RPMI7951 (cell line): ENCODE data around the gene ATXN1. TPM values are rescaled to one million over a fixed set of nuclear protein-coding genes. Genes with fewer than 3 reads are reported as not detected.
"Not testable (repeated sequence)": the region's sequence is repeated elsewhere in the genome, so short reads cannot be mapped to it uniquely, and the experiment has no call there.

ENCODE experiments used
- DNase-seq: peaks from one replicate; pipeline ENCODE4 v3.0.0-alpha.2; 2012; ENCODE audit warnings: low read depth
- total RNA-seq: library from RNA; depleted of rRNA; stranded (reverse); fragments of >200 nt; shearing (Covaris generic); gene quantifications from 2 replicates; pipeline ENCODE4 v1.2.3, GENCODE V29; 2014

Gene ATXN1
- total RNA-seq, 1 experiment from 2014 or later, result 31.2 TPM

DNA sequence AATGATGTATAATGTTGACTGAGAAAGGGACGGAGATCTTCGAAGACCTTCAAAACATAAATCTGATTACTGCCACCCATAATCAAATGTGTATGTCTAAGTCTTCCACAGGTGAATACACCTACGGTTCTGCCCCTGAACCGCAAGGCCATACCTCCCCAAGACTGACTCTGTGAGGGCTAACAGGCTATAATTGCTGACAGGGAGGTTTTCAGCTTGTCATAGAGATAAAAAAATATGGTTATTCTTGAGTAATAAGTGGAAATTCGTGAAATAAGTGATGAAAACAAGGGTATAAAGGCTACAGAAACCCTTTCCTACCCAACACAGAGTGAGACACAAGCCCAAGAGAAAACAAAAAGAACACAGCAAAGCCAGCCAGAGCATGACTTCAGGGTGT, 188.9 kb downstream of the ATXN1 start:
- no peak for DNase-seq

DNA sequence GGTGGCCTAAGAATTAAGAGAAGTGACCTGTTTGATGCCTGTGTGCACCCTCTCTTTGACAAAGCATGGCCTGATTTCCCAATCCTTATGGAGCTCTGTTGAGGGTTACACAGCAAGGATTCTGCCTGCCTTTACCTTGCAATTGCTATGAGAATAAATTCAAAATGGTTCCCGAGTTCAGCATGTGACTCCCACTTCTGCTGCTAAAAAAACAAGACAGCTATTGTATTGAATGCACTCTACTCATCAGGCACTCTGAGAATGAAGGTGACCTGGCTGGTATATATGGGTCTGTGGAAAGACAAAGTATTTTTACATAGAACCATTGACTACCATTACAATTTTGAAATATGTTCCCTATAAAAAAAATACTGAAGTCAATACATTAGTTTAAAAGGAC, 190.3 kb downstream of the ATXN1 start:
- DNase-seq, result no peak

DNA sequence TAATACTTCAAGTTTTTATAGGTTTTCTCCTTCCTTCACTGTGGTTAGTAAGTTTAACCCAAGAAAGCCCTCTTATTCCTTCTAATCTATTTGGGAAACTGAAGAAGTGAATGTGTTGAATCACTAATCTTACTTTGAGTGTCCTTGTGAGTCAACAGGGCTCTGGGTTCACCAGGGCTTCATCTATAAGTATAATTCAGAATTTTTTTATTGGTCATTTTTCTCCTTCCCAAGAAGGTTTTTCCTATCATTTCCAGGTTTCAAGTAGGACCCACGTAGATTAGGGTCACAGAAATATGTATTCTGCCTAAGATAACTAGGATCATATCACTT, 191.1 kb downstream of the ATXN1 start:
- no peak for DNase-seq

DNA sequence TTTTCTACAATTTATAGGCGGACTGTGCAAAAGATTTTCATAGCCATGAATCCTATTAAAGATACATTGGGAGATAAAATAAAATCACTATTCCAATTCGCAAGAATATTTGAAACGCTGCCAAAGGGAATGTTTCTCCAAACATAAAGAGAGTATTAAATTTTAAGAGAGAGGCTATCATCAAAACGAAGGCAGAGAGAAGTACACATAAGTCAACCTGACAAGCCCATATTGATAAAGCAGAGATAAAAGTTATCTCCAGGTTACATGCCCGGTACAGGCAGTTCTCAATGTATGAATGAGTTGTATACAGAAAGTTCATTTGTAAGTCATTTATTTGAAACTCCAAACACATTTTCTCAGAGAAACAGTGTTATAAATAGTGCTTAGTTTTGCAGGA, 193.1 kb downstream of the ATXN1 start:
- no peak for DNase-seq

DNA sequence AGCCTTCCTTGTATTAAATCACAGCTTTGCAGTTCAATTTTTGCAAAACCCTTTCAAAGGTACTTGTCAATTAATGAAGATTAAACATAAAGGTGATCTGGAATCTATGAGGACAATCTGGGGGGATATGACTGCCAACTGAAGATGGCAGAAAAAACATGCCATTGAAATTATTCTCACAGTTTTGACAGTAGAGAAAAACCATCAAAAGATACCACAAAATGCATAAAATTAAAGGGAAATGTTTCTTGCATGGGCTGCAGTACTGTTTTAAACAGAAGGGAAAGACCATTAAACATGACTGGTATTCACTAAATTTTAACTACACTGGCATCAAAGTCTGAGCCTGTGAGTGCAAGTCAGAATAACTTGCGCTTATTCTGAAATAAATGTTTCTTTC, 194.2 kb downstream of the ATXN1 start:
- no peak for DNase-seq

DNA sequence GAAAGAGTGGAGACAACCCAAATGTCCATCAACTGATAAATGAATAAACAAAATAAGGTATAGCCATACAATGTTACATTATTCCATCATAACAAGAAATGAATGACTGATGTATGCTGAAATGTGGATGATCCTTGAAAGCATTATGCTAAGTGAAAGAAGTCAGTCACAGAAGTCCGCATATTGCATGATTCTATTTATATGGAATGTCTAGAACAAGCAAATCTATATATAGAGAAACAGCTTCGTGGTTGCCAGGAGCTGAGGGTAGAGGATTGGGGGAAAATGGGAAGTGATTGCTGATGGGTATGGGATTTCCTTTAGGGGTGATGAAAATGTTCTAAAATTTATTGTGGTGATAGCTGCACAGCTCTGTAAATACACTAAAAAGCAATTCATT, 196.8 kb downstream of the ATXN1 start:
- DNase-seq, result peak; percentile 19

DNA sequence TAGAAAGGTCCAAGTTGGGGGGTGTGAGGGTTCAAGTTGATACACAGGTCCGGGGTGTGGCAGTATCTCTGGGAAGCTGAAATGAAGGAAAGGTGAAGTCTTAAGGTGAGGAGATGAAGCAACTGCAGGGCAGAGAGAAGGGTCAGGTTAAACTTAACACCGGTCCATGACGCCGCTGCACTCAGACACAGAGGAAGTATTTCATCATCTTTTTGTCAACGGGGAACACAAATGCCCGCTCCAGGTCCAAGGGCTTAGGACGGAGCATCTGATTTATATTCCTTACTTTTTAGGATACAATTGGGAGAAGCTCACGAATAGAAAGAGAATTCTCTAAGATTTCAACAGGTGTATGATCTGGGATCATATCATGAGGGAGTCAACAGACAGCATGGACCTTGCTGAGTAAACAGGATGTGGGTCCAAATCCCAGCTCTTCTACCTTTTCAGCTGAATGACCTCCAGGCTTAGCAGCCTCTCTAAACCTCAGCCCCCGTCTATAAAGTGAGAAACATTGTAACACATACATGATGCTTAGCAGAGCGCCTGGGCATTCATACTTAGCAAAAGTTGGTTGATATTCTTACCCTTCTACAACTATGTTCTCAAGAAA, 197.5 kb downstream of the ATXN1 start:
- DNase-seq, result no peak

DNA sequence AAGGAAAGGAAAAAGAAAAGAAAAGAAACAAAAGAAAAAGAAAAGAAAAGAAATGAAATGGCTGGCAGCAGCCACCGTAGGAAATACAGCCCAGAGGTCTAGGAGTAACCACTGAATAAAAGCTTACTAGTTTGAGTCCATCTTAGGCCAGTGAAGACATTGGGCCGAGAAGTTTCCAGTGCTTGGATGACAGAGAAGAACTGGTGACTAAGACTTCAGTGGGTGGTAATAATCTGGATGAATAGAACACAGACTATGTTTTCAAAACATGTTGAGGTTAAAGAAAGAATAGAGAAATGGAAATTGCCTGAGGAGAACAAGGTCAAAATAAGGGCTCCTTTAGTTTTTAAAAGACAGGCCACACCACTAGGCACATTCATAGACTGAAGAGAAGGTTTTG, 198.8 kb downstream of the ATXN1 start:
- DNase-seq, result peak; percentile 47

DNA sequence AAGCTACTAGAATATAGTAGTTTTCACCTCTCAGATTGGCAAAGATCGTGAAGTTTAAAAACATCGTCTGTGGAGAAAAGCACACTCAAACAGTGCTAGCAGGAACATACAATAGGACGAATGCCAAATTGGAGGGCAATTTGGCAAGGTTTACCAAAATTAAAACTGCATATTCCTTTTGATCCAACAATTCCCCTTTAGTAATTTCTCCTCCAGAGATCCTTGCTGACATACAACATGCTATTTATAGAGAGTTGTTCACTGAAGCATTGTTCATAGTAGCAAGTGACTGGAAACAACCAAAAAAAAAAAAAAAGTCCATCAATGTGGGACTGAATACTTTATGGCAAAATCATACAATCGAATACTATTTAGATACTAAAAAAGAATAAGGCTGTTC, 202.2 kb downstream of the ATXN1 start:
- DNase-seq, result no peak

DNA sequence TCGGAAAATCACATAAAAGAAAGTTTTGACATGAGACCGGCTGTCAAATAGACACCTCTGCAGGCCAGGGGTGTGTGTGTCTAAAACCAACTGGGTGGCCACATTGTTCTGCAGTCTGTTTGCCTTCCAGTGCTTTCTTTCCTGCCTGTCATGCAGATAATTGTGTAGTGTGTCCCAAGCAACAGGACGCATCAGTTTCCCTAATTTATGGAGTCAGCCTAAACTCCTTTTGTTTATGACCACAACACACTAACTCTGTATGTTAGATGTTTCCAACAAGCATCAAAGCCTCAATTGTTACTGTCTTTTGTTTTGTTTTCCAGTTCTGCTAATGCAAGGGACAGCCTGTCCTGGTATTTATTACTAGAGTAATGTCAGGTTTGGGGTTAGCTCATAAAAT, 205.7 kb downstream of the ATXN1 start:
- no peak for DNase-seq

DNA sequence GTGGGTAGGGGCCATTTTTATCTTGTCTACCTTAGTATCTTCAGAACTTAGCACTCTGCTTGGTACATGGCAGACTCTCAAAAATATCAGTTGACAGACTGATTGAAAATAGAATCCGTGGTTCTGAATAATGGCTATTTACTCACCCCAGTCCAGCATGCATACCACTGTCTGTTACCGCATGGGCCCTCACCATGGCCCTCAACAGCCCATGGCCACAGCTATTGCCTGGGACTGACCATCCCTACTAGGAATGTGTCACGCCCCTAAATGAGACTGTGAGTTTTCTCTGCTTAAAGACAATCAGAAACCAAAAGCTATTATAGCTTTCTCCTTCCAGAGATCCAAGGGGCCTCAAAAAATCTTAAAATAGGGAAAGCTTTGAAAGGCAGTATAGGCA, 207.7 kb downstream of the ATXN1 start:
- DNase-seq, result no peak

DNA sequence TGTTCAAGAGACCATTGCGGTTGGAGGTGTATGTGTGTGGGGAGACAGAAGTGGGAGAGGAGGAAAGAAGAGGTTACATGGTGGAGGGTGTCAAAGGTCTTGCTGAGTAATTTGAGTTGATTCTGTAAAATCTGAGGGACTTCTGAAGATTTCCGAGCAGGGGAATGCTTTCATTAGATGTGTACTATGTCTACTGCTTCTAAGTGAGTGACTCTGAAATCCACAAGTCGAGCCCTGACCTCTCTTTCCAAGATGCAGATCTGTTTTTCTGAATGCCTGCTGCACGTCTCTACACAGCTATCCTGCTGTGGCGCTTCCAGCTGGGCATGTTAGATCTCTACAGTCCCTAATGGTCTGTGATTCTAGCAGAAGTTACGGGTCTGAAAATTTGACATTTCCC, 209.8 kb downstream of the ATXN1 start:
- no peak for DNase-seq

DNA sequence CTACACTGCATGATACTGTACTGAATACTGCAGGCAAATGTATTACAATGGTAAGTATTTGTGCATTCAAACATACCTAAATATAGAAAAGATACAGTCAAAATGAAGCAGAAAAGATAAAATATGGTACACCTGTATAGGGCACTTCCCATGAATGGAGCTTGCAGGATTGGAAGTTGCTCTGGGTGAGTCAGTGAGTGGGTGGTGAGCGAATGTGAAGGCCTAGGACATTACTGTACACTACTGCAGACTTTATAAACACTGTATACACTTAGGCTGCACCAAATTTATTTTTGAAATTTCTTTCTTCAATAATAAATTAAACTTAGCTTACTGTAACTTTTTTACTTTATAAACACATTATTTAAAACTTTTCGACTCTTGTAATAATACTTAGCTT, 213.1 kb downstream of the ATXN1 start:
- DNase-seq, result no peak

DNA sequence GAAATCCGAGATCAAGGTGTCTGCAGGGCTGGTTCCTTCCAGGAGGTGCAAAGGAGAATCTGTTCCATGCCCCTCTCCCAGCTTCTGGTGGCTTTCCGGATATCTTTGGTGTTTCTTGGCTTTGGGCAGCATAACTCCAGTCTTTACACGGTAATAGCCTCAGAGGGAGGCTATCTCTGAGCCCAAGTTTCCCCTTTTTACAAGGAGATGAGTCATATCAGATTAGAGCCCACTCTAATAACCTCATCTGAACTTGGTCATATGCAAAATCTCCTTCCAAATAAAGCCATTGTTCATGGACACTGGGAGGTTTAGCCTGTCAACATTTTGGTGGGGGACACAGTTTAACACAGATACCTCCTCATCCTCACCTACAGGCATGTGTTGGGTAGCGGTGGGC, 213.7 kb downstream of the ATXN1 start:
- peak; percentile 32 for DNase-seq

DNA sequence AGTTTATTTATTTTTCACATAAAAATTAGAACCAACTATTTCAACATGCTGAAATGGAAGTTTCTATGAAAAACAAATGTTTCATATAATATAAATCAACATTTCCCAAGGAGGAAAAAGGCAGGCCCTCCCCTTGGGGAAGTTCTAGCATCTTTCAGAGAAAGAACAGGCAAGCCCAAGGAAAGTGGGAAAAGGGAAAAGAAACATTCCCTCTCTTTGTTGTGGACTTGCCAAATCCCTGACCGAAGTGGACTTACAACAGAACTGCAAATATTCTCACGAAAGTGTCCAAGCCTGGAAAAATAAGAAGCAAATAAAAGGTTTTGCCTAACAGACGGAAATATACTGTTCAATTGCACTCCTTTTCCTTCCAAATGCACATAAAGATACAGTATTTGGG, 214.4 kb downstream of the ATXN1 start:
- DNase-seq, result no peak

DNA sequence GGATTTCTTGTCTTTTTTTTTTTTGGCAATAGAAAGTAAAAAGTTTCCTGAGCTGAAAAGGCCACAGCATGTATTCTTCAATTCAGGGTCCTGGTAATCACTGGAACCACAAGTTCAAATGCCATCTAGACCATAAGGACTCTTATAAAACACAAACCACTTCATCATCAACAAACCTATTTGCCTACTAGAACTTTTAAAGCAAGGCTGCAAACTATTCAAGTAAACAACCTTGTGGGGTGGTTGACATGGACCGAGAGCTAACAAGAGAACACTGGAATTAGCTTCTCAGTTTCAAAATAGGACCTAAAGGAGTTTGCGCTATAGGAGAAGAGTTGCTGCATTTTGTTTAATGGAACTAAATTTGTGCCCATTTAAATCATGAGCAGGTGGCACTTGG, 215.9 kb downstream of the ATXN1 start:
- DNase-seq, result no peak

DNA sequence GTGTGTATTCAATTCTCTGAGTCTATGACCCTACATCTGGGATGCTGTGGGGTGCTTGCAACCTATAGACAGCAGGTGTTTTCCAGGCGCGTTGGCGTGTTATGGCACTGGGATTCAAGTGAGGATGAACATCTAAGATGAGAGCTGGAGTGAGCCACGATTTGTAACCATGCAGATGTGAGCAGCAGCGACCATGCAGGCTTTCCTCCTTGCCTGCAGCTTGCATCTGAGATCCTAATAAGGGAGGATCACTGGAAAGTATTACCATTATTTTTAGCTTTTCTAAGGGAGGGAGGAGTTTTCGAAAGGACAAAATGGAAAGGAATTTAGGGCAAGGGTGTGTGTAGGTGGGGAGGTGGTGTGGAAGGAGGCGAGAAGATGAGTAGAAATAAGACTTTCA, 216.7 kb downstream of the ATXN1 start:
- no peak for DNase-seq

DNA sequence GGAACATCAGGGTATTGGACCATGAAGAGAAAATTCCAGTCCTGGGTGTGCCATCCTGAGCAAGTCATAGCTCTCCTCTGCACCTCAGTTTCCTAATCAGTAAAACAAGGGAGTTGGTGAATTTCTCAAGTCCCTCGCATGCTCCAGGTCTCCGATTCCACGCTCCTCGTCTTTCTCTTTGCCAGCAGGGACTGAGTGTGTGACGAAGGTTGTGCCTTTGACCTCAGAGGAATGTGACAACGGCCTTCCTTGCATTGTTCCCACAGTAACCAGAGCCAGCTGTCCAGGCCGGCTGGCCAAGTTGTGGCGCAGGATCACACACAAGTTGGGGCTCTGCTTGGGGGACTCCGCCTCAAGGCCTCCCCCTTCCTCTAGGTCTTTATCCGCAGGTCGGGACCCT, 217.3 kb downstream of the ATXN1 start:
- DNase-seq, result no peak

DNA sequence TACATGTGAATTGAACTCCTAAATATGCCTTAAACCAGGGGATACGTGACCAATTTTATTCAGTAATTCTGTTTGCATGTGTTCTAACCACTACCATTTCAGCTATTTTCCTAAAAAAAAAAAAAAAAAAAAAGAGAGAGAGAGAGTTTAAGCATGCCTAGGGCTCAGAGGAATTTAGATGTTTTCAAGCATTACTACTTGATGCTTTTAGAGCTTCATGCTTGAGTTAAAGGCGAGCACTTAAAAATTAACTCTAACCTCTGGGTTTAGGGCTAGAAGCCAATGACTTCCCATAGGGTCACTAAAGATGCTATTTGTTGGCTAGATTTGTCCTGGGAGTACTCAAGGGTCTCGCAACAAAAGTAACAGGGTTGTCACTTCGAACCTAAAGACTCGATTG, 217.7 kb downstream of the ATXN1 start:
- no peak for DNase-seq

DNA sequence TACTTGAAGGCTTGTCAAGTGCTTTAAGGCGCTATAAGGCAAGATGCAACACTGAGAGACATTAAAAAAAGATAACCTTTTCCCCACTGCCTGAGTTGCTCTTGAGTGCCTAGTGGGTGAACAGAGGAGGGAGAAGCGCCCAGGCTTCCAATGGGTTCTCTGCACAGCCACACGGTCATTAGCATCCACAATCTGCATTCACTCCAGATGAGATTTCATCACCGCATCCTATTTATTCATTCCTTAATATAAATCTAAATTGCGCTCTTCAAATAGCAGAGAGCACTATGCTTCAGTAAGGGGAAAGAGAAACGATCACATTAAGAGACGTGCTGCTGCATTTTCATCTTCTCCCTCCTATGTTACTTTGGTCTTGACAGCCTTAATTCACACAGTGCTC, 219.2 kb downstream of the ATXN1 start:
- no peak for DNase-seq

DNA sequence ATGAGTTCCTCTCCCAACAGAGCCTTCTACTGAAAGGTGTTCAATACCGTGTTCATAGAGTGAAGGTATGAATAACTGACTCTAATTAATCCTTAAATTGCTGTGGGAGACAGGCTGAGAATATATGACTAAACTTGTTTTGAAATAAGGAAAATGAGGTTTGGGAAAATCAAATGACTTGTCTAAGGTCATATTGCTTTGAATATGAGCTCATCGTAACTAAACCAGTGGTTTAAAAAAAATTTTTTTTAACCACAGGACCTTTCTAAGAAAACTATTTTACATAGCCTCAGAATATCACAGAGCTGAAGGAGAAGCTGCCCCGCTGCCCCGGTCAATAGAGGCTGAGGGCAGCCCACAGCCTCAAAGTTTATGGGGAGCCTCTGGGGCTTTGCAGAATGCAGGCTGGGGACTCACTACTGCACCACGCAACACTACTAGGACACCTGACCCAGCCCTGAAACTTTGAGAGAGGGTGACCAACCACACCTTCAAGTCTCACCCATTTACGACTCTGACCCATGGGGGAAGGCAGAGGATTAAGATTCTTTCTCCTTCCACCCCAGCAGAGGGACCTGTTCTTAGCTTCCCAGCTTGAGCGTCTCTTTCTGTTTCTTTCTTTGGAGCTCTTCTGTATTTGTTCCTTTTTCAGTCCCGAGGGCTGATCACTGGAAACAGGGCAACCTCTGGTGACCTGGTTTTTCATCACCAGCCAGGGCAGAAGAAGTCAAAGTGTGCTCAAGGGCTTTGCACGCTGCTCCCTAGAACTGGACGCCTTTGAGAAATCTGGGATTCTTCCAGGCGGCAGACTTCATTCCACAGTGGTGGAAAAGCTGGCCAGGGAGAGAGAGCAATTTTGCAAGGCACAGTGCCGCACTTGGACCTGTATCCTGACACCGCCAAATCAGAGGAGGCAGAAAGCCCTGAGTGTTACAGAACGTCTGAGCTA, 220.2 kb downstream of the ATXN1 start:
- no peak for DNase-seq

DNA sequence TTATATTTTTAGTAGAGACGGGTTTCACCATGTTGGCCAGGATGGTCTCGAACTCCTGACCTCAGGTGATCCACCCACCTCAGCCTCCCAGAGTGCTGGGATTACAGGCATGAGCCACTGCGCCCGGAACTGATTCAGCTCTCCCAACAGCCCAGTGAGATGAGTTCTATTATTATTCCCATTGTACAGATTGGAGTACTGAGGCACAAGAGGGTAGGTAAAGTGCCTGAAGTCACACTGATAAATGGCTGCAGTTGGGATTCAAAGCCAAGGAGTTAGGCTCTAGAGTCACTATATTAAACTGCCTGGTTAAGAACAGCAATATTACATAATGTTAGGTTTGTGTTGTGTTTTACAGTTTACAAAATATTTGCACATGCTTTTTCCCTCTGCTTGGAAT, 220.9 kb downstream of the ATXN1 start:
- DNase-seq, result not testable (repeated sequence)

DNA sequence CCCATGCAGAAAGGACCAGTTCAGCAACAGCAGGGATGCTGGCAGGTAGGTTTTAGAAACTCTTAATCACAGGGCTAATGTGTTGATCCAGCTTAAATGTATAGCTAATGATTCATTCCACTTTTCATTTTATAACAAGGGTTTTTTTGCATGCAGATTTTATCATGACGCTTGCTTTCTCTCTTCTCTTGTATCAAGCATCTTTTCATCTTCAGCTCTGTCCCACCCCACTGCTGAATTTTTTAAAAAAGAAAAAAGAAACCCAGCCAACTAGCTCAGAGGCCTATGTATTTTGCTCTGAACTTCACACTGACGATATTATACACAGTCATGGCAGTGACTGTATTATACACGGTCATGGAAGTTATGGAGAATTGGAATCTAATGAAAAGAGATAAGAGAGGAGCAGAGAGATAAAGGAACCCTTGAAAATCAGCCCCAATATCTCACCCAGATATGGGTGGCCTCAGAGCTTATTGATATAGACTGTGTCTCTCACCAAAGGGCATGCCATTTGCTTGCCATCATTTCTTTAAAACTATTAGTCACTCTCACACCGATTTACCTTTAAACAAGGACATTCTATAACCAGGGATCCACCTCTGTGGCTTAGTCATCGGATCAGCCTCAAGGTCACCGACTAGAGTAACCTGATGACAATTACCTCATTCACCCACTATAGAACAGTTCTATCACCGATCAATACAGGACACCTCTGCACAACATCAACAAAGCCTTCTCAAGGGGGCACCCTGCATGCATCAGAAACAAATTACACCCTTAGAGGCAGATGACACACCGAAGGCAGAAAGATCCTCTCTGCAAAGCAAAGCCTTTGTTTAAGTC, 222.0 kb downstream of the ATXN1 start:
- no peak for DNase-seq
